Kidney (tissue), 14 donors: Measurements from ENCODE around the gene THAP4. TPM values are rescaled to one million over a fixed set of nuclear protein-coding genes. Genes with fewer than 3 reads are reported as not detected.

Experiments
- DNase-seq, 5 donors: peaks; one replicate each; pipeline ENCODE4 v3.0.0-alpha.2; 2013 to 2020
- FAIRE-seq: peaks from 2 replicates; lab custom pipeline; 2012; peaks lifted over from hg19 to GRCh38; lab: Jason Lieb, UNC
- H3K27ac ChIP-seq, 2 donors: one replicate each; pipeline ENCODE4 v1.7.0; 2013; ENCODE audit warnings: low read depth in 2 of 2, low read length in 2 of 2, inconsistent platforms in 1 of 2
- H3K27me3 ChIP-seq: one replicate; pipeline ENCODE4 v1.7.1; 2013; ENCODE audit warnings: low read length, inconsistent platforms; ENCODE audit not compliant: control insufficient read depth, insufficient read depth
- H3K36me3 ChIP-seq, 3 donors: one replicate each; pipeline versions ENCODE4 v1.7.0 to v1.7.1; 2013; ENCODE audit warnings: low read length in 3 of 3, control low read depth in 1 of 3, inconsistent platforms in 1 of 3; ENCODE audit not compliant: insufficient read depth in 3 of 3, control insufficient read depth in 2 of 3
- H3K4me1 ChIP-seq, 3 donors: one replicate each; pipeline versions ENCODE4 v1.7.0 to v1.7.1; 2013; ENCODE audit warnings: low read length in 3 of 3, inconsistent platforms in 1 of 3, low read depth in 1 of 3; ENCODE audit not compliant: control insufficient read depth in 2 of 3, insufficient read depth in 2 of 3
- H3K4me3 ChIP-seq, 3 donors: one replicate each; pipeline versions ENCODE4 v1.7.0 to v1.8.1; 2013; ENCODE audit warnings: low read length in 3 of 3, control low read depth in 1 of 3, inconsistent platforms in 1 of 3
- H3K9ac ChIP-seq, 3 donors: one replicate each; pipeline versions ENCODE4 v1.7.0 to v1.7.1; 2013; ENCODE audit warnings: low read length in 3 of 3, control low read depth in 1 of 3, inconsistent platforms in 1 of 3
- H3K9me3 ChIP-seq, 3 donors: one replicate each; pipeline versions ENCODE4 v1.7.0 to v1.7.1; 2013; ENCODE audit warnings: low read length in 3 of 3, control low read depth in 1 of 3, inconsistent platforms in 1 of 3; ENCODE audit not compliant: control insufficient read depth in 2 of 3, insufficient read depth in 1 of 3
- intact Hi-C: fragments of 100-400 bp; cut with DNase I; formaldehyde crosslinking; loops from one replicate; pipeline ENCODE4 v1.11.1; 2022
- polyA plus RNA-seq: library from polyadenylated mRNA; stranded (reverse); fragments of 350-450 nt; fragmentation: Illumina TruSeq; extraction: RNeasy Lipid Tissue Mini Kit (QIAGEN cat#74804); gene quantifications from one replicate; pipeline ENCODE4 v1.2.3, GENCODE V29; 2014; ENCODE audit warnings: low read depth, low replicate concordance; ENCODE audit not compliant: insufficient read depth
- total RNA-seq: library from RNA; stranded (reverse); fragmentation: NEBNext Ultra II Directional; extraction: Animal tissue kit (Norgen Biotek cat#: 25700); gene quantifications from one replicate; pipeline ENCODE4 v1.2.1, GENCODE V29; 2021
- TF ChIP-seq, protein P1 (sequence below): IDR thresholded peaks from 3 replicates; pipeline ENCODE4 v1.5.1; 2012; ENCODE audit warnings: mild to moderate bottlenecking, moderate library complexity, borderline replicate concordance; ENCODE audit not compliant: insufficient read depth; ENCODE audit errors: extremely low read depth
- donor health status: control.
- donor health status: control.
- donor health status: control.
- donor health status: control.
- donor health status: control.
- donor health status: DM: yes; HTN: yes; CAD: no.
- donor health status: Normal renal cell carcinoma (clear cell type).

THAP4 gene
- total and polyA plus RNA-seq, 2 donors from 2014 or later = 68.0 to 184 TPM

DNA sequence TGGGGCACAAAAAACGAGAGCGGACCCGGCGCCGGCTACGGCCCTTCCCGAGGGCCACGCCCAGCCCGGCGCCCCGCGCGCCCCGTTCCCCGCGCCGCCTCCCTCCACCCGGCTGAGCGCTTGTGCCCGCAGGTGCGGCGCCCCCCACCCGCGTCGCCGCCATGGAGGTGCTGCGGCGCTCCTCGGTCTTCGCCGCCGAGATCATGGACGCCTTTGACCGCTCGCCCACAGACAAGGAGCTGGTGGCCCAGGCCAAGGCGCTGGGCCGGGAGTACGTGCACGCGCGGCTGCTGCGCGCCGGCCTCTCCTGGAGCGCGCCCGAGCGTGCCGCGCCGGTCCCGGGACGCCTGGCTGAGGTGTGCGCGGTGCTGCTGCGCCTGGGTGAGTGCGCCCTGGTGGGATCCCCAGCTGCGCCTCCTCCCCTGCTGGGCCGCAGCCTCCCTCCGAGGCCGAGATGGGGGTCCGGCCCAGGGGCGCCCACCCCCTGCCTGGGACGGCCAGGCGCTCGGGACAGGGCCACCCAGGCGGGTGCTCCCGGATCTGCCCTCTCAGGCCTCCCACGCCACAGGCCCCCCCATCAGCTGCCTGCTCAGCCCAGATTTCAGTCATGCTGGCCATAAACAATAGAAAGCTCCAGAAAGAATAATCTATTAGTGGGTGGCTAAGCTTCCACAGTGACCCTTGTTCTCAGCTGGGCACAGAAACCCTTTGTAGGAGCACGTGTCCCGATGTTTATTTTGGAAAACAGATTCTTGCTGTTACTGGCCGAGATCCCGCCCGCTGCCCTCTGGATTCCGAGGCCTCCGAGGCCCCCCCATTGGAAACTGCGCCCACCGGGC lies 77.4 kb downstream of the THAP4 start:
- intact Hi-C loops = no loop called here
- Histone ChIP-seq H3K27me3 (no peaks in the 10 kb centered on the region), H3K36me3 (peaks cover 0 to 2% (median 0%) of the 10 kb centered on the region in 3 donors), H3K4me1 (peaks cover 0 to 16% (median 5%) of the 10 kb centered on the region in 3 donors), H3K4me3 (peak overlapping the region in 2 of 3 donors; percentile 60 to 65), H3K9me3 (no peaks in the 10 kb centered on the region), H3K9ac (peak overlapping the region in 1 of 3 donors; percentile 61), H3K27ac (peak overlapping the region; percentile 43 to 59)
- FAIRE-seq (no peak), DNase-seq (peak in 4 of 5 donors; percentile 70 to 84 (median 78))
- TF ChIP-seq, protein P1, sequence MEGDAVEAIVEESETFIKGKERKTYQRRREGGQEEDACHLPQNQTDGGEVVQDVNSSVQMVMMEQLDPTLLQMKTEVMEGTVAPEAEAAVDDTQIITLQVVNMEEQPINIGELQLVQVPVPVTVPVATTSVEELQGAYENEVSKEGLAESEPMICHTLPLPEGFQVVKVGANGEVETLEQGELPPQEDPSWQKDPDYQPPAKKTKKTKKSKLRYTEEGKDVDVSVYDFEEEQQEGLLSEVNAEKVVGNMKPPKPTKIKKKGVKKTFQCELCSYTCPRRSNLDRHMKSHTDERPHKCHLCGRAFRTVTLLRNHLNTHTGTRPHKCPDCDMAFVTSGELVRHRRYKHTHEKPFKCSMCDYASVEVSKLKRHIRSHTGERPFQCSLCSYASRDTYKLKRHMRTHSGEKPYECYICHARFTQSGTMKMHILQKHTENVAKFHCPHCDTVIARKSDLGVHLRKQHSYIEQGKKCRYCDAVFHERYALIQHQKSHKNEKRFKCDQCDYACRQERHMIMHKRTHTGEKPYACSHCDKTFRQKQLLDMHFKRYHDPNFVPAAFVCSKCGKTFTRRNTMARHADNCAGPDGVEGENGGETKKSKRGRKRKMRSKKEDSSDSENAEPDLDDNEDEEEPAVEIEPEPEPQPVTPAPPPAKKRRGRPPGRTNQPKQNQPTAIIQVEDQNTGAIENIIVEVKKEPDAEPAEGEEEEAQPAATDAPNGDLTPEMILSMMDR = no peak

DNA sequence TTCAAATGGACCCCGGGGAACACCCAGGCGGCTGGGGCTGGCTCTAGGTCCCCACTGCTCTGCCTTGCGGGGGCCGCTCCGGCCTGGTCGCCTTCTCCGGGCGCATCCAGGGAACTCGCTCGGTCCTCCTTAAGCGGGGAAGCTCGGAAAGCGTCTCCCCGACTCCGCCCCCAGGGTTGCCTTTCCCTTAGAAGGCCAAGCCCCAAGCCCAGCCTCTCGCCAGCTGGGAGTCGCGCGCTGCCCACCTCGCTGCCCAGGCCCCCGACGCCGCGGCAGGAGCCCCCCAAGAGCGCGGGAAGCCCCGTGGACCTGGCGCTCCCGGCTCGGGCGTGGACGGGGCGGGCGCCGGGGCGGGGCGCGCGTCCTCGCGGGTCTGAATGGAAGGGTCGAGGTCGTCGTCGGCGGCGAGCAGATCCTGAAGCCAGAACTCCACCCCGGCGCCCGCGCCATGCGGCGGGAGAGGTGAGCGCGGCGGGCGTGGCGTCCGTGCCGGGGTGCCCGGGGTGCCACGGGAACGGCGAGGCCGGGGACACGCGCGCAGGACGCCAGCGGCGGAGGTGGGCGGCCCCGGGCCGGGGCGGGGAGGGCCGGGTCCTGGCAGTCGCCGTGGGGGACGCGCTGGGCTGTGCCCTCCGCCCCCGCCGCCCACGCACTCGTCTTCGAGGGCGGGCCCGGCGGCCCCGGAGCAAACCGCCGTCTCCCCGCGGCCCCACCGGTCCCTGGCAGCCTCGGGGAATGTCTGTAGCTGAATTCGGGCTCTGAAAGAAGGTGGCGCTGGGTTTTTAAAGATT lies 78.2 kb downstream of the THAP4 start, which contains the start of gene BOK:
Gene BOK (plus strand): TSS at position 214 of the 791 bp plus-strand sequence. CDS start 739 bp downstream, outside the sequence.
- H3K4me3 ChIP-seq = peak within 1 kb of the TSS in 2 of 3 donors; percentile 60 to 65
- intact Hi-C loops = no loop called here
- H3K27ac ChIP-seq = peak within 1 kb of the TSS in 1 of 2 donors; percentile 59
- H3K9me3 ChIP-seq = no peaks in the 10 kb centered on the region
- H3K36me3 ChIP-seq = peaks cover 0 to 2% (median 0%) of the 10 kb centered on the region in 3 donors
- TF ChIP-seq, protein P1 = no peak
- H3K9ac ChIP-seq = peak within 1 kb of the TSS in 1 of 3 donors; percentile 61
- peaks cover 0 to 16% (median 5%) of the 10 kb centered on the region in 3 donors for H3K4me1 ChIP-seq
- DNase-seq (peak; percentile 64 to 90 (median 83)), FAIRE-seq (no peak)
- H3K27me3 ChIP-seq = no peaks in the 10 kb centered on the region

DNA sequence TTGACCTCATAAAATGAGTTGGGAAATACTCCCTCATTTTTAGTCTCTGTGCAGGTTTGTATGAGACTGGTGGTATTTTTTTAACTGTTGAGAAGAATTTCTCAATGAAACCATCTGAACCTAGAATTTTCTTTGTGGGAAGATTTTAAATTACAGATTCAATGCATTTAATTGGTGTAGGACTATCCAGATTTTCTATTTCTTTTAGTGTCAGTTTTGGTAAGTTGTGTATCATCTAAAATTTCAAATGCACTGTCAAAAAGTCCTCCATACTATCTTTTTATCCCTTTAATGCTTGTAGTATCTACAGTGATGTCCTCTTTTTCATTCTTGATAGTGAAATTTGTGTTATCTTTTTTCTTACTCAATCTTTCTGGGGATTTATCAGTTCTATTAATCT lies 80.2 kb downstream of the THAP4 start:
- no peak for FAIRE-seq

More for the DNA sequence above, 80.2 kb downstream of the THAP4 start:
- H3K9me3 ChIP-seq = no peaks in the 10 kb centered on the region
- peaks cover 0 to 10% (median 5%) of the 10 kb centered on the region in 3 donors for H3K4me1 ChIP-seq
- DNase-seq = no peak
- no peaks in the 10 kb centered on the region for H3K27me3 ChIP-seq
- intact Hi-C loops = no loop called here
- H3K4me3 ChIP-seq = no peak overlapping the region
- no peaks in the 10 kb centered on the region for H3K36me3 ChIP-seq
- no peak overlapping the region for H3K9ac ChIP-seq
- no peak overlapping the region for H3K27ac ChIP-seq
- TF ChIP-seq, protein P1 = no peak
